ENCODE results near the gene SCFD1.
"Not testable (repeated sequence)": the region's sequence is repeated elsewhere in the genome, so short reads cannot be mapped to it uniquely, and the experiment has no call there.

The SCFD1 gene

GRCh38 chr14:30608533-30609006 is 13.5 kb upstream of the SCFD1 start:
- DNase-seq (ENCODE audit: low read depth in 2 of 2): no peak

- DNase-seq (ENCODE audit: low read depth in 2 of 2): peak; percentile 36 to 42
Observed at GRCh38 chr14:30610787-30611343, 11.3 kb upstream of the SCFD1 start.

GRCh38 chr14:30614155-30614554 is 8.0 kb upstream of the SCFD1 start:
- DNase-seq (ENCODE audit: low read depth in 2 of 2): no peak

GRCh38 chr14:30620178-30620577 is 1.9 kb upstream of the SCFD1 start:
- peak; percentile 37 to 44 for DNase-seq (ENCODE audit: low read depth in 2 of 2)

GRCh38 chr14:30621354-30621939 is 672 bp upstream of the SCFD1 start:
- DNase-seq (ENCODE audit: low read depth in 2 of 2): no peak

GRCh38 chr14:30623412-30624131 is 1.5 kb downstream of the SCFD1 start:
- DNase-seq (ENCODE audit: low read depth in 2 of 2): no peak

DNA sequence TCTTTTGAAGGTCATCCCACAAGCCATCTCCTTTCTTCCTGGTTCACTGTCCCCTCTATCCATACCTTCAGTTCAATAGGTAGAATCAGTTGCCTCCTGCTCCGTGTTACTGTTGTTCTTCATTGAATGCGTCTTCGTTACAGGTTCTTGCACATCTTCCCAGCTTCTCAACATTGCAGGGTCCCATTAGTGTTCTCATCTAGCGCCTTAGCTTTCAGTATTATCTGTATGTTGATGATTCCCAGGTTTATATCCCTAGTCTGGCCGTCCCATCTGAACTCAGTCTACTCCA is 2.0 kb downstream of the SCFD1 start:
- DNase-seq (ENCODE audit: low read depth in 2 of 2): no peak

DNA sequence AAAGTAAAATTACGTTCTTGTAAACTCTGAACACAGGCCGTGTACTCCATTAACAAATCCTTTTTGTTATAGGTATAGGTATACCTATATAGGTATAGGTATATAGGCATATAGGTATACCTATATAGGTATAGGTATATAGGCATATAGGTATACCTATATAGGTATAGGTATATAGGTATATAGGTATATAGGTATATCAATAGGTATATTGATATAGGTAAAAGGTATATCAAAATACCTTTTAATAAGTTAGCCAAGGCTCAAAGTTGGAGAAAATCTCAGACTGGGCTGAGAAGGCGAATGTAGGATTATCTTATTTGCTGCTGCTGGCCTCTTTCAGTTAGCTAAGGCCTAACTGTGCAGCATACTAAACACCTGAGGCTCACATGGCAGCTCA is 3.4 kb downstream of the SCFD1 start:
- no peak for DNase-seq (ENCODE audit: low read depth in 2 of 2)

GRCh38 chr14:30629432-30629831 is 7.3 kb downstream of the SCFD1 start:
- not testable (repeated sequence) for DNase-seq (ENCODE audit: low read depth in 2 of 2)

DNA sequence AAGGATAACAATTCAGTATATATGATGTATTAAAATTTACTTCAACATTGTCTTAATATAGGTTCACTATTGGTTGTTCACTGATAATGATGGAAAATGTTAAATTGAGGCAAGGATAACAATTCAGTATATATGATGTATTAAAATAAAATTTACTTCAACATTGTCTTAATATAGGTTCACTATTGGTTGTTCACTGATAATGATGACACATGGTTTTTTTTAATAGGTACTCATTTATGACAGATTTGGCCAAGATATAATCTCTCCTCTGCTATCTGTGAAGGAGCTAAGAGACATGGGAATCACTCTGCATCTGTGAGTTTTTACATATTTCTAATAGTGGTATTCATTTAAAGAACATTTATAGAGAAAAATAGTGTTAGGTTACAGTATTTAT is 8.1 kb downstream of the SCFD1 start:
- DNase-seq (ENCODE audit: low read depth in 2 of 2): no peak

DNA sequence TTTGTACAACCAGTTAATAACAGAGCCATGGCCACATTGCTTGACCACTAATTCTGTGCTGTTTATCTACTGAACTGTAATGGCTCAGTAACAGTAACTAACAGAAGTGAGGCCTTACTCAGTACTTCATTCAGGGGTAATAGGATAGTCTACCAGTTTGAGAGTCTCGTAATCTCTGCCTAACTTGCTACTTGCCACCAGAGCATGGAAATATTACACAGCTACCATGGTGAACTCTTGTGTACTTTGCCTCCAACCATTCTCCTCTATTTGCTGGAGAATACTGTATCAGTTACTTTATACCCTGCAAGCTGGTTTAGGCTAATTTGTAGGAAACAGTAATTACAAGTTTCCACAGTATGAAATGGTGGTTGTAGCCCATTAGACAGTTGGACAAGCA is 10.6 kb downstream of the SCFD1 start:
- DNase-seq (ENCODE audit: low read depth in 2 of 2): no peak

- DNase-seq (ENCODE audit: low read depth in 2 of 2): no peak
Observed at GRCh38 chr14:30638926-30639325, 16.8 kb downstream of the SCFD1 start.

- DNase-seq (ENCODE audit: low read depth in 2 of 2): no peak
Observed at GRCh38 chr14:30641207-30641606, 19.1 kb downstream of the SCFD1 start.

GRCh38 chr14:30644462-30644861 is 22.3 kb downstream of the SCFD1 start:
- not testable (repeated sequence) for DNase-seq (ENCODE audit: low read depth in 2 of 2)

DNA sequence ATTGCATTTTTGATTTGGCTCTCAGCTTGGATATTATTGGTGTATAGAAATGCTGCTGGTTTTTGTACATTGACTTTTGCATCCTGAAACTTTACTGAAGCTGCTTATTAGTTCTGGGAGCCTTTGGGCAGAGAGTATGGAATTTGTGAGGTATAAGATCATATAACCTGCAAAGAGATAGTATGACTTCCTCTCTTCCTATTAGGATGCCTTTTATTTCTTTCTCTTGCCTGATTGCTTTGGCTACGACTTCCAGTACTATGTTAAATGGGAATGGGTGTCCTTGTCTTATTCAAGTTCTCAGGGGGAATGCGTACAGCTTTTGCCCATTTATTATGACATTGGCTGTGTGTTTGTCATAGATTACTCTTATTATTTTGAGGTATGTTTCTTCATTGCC is 23.5 kb downstream of the SCFD1 start:
- no peak for DNase-seq (ENCODE audit: low read depth in 2 of 2)

DNA sequence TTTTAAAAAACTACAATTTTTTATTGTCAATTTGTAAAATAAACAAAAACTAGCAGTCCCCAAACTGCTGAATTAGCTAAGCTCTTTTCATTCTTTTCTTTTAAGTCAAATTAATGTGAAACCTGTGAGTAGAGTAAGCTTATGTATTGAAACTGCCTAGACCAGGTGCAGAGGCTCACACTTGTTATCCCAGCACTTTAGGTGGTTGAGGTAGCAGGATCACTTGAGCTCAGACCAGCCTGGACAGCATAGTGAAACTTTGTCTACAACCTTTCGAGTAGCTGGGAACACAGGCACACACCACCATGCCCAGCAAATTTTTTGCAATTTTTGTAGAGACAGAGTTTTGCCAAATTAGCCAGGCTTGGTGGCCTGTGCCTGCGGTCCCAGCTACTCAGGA is 26.4 kb downstream of the SCFD1 start:
- no peak for DNase-seq (ENCODE audit: low read depth in 2 of 2)

DNA sequence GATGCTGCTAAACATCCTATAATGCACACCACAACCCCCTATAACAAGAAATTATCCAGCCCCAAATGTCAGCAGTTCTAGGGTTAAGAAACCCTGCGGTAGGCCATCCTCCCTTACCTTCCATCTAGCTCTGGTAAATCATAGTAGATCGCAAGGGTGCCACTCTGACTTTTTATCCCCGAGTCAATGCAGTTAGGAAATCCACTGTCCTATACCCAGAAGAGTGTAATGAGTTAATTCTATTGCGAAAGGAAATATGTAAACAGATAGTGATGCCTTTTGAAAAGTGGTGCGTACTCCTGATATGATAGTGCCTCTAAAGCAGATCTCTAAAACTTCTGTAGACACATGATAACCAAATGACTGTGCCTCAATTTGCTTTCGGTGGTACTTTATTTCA is 29.8 kb downstream of the SCFD1 start:
- no peak for DNase-seq (ENCODE audit: low read depth in 2 of 2)

GRCh38 chr14:30655124-30655523 is 33.0 kb downstream of the SCFD1 start:
- no peak for DNase-seq (ENCODE audit: low read depth in 2 of 2)

DNA sequence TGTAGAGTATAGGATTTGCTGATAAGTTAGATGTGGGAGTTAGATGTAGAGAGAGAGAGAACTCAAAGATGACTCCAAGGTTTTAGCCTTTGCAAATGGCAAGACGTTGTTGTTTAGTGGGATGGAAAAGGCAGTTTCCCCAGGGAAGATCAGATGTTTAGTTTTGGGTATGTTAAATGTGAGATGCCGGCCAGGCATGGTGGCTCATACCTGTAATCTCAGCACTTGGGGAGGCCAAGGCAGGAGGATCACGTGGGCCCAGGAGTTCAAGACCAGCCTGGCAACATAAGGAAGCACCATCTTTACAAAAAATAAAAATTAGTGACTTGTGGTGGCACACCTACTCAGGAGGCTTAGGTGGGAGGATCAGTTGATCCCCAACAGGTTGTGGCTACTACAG is 33.5 kb downstream of the SCFD1 start:
- DNase-seq (ENCODE audit: low read depth in 2 of 2): no peak

DNA sequence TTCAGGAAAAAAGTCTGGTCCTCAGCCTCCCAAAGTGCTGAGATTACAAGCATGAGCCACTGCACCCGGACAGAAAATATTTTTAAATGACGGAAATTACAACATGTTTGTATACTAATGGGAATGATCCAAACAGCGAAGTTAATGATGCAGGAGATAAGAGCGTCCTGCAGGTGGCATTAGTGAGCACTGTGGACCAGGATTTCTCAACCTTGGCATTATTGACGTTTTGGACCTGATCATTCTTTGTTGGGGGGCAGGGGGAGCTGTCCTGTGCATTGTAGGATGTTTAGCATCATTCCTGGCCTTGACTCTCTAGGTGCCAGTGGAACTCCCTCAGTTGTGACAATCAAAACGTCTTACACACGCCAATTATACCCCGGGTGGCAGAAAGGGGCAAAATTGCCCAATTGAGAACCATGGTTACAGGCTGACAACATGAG is 34.1 kb downstream of the SCFD1 start:
- DNase-seq (ENCODE audit: low read depth in 2 of 2): peak in 1 of 2 experiments; percentile 3

DNA sequence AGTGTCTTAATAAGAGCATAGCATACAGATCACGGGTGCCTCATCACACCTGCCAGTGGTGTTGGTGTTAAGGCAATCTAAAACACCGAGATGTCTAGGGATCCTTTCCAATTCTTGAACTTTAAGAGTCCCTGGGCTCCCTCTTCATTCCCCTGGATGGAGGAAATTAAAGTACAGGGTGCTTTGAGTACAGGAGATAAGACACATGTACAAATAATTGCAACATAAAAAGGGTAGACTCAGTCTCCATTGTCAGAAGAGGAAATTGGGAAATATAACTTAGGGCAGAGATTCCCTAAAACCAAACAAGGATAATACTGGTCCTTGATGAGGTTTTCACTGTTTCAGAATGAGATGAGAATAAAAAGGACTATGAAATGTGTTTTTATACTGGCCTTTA is 34.9 kb downstream of the SCFD1 start:
- no peak for DNase-seq (ENCODE audit: low read depth in 2 of 2)

DNA sequence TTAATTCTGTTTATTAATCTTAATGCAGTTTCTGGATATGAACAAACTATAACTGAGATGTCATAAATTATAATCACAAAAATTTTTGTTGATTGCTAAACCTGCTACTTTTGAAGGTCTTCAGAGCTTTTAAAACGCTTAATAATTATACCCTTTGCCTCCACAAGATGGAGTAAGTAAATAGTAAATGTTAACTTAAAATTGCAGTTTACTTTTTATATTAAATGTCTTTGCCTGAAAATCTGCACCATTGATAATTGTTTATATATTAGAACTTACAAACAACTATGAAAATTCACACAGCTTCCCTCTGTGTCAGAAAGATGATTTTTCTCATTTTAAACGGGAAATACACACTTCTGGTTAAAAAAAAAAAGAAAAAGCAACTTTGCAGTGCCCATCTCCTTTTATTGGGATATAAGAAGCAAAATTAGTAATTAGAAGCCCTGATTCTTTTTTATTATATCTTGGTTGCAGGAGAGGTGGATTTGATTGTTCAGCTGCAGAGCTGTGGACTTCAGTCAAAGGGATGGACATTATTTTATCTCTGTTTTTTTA is 35.6 kb downstream of the SCFD1 start:
- DNase-seq (ENCODE audit: low read depth in 2 of 2): no peak

DNA sequence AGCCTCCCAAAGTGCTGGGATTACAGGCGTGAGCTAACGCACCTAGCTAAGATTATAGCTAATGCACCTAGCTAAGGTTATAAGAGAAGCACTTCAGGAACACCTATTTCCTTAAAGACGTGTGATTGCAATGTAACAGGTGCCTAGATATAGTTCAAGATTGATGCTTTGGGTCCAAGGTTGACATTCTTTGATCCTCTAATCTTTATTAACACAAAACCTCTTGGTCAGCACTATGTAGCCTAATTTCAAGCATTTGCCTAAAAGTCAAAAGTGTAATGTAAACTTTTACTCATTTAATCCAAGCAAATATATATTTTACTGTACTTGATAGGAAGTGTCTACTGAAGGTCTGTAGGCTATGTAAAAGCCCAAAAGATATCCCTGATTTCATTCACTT is 36.5 kb downstream of the SCFD1 start:
- no peak for DNase-seq (ENCODE audit: low read depth in 2 of 2)

Data from fibroblast of skin of left quadriceps (primary cell).